Upper lobe of right lung (tissue), 1 donor: Measurements from ENCODE around the gene KIAA1614. TPM values are rescaled to one million over a fixed set of nuclear protein-coding genes. Genes with fewer than 3 reads are reported as not detected.
A peak's percentile ranks its signal among the peaks of the same experiment; 100 is the strongest.

Experiments used
- ATAC-seq: fragments of 200-7000 bp; cut with Tn5 transposase; one replicate; pipeline ENCODE4 v1.9.1; 2020; ENCODE audit warnings: mild to moderate bottlenecking, moderate library complexity
- DNase-seq: peaks from one replicate; pipeline ENCODE4 v3.0.0-alpha.2; 2020
- H3K27ac ChIP-seq: fragments of 200-600 bp; one replicate; pipeline ENCODE4 v1.8.0; 2022
- H3K27me3 ChIP-seq: fragments of 200-600 bp; one replicate; pipeline ENCODE4 v1.8.0; 2022; ENCODE audit warnings: mild to moderate bottlenecking
- H3K36me3 ChIP-seq: fragments of 200-600 bp; one replicate; pipeline ENCODE4 v1.8.0; 2022
- H3K4me1 ChIP-seq: fragments of 200-600 bp; one replicate; pipeline ENCODE4 v1.8.0; 2022
- H3K4me3 ChIP-seq: fragments of 200-600 bp; one replicate; pipeline ENCODE4 v1.8.0; 2022; ENCODE audit warnings: mild to moderate bottlenecking
- H3K9me3 ChIP-seq: fragments of 200-600 bp; one replicate; pipeline ENCODE4 v1.8.0; 2022
- intact Hi-C: fragments of 100-400 bp; cut with DNase I; formaldehyde crosslinking; loops from one replicate; pipeline ENCODE4 v1.11.0; 2022
- total RNA-seq: library from RNA; stranded (reverse); fragmentation: NEBNext Ultra II Directional; extraction: Animal tissue kit (Norgen Biotek cat#: 25700); gene quantifications from one replicate; pipeline ENCODE4 v1.2.1, GENCODE V29; 2021
- TF ChIP-seq, protein P1 (sequence below): fragments of 200-600 bp; IDR thresholded peaks from one replicate; pipeline ENCODE4 v1.8.0; 2022; ENCODE audit warnings: antibody characterized with exemption
- donor health status: DM: no; HTN: yes; CAD: no; lungs with severe emphysema.

KIAA1614 gene
- total RNA-seq, 1 donor from 2014 or later = 5.5 TPM

DNA sequence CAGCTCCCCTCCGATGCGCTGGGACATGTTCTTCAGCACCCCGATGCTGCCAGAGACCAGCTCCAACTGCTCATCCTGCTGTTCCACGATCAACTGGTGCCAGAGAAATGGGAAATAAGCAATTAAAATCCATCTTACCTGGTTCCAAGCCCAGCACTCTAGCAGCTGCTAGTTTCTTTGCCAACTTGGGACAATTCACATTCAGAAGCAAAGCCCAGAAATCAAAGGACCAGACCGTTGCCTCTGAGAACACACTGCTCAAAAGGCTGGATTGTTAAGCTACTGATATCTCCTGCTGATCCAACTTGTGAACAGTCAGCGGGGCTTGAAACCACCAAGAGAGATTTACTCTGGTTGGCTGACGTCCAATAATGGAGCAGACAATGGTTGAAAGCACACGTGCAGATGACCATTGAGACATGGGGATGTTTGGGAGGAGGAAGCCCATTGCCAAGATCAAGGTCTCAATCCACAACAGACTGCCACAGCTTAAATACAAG lies 75.6 kb downstream of the KIAA1614 start:
- Histone ChIP-seq H3K27ac (no peak overlapping the region), H3K4me3 (no peak overlapping the region), H3K27me3 (no peaks in the 10 kb centered on the region), H3K4me1 (peaks cover under 1% of the 10 kb centered on the region), H3K36me3 (peaks cover 87% of the 10 kb centered on the region), H3K9me3 (no peaks in the 10 kb centered on the region)
- no peak for DNase-seq
- TF ChIP-seq, protein P1, sequence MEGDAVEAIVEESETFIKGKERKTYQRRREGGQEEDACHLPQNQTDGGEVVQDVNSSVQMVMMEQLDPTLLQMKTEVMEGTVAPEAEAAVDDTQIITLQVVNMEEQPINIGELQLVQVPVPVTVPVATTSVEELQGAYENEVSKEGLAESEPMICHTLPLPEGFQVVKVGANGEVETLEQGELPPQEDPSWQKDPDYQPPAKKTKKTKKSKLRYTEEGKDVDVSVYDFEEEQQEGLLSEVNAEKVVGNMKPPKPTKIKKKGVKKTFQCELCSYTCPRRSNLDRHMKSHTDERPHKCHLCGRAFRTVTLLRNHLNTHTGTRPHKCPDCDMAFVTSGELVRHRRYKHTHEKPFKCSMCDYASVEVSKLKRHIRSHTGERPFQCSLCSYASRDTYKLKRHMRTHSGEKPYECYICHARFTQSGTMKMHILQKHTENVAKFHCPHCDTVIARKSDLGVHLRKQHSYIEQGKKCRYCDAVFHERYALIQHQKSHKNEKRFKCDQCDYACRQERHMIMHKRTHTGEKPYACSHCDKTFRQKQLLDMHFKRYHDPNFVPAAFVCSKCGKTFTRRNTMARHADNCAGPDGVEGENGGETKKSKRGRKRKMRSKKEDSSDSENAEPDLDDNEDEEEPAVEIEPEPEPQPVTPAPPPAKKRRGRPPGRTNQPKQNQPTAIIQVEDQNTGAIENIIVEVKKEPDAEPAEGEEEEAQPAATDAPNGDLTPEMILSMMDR = no peak
- ATAC-seq = no peak
- intact Hi-C loops = no loop called here

DNA sequence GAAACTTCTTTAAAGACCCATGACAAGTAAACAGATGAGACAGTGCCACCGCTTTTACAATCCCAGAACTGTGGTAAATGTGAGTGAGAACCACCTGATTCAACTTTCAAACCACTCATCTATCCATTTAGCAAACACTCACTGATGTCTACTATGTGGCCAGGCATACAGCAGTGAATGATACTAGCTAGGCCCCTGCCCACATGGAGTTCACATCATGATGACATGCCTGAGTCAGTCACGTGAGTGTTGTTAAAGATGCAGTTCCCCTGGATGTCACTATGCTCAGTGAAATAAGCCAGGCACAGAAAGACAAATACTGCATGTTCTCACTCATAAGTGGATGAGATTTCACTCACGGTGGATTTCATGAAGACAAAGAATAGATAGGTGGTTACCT lies 81.6 kb downstream of the KIAA1614 start:
- H3K36me3 ChIP-seq = peaks cover 43% of the 10 kb centered on the region
- ATAC-seq (peak; percentile 43), DNase-seq (no peak)
- no peaks in the 10 kb centered on the region for H3K9me3 ChIP-seq
- no peak overlapping the region for H3K27ac ChIP-seq
- H3K27me3 ChIP-seq = no peaks in the 10 kb centered on the region
- intact Hi-C loops = no loop called here
- TF ChIP-seq, protein P1 = no peak
- no peak overlapping the region for H3K4me3 ChIP-seq
- H3K4me1 ChIP-seq = peaks cover 5% of the 10 kb centered on the region

DNA sequence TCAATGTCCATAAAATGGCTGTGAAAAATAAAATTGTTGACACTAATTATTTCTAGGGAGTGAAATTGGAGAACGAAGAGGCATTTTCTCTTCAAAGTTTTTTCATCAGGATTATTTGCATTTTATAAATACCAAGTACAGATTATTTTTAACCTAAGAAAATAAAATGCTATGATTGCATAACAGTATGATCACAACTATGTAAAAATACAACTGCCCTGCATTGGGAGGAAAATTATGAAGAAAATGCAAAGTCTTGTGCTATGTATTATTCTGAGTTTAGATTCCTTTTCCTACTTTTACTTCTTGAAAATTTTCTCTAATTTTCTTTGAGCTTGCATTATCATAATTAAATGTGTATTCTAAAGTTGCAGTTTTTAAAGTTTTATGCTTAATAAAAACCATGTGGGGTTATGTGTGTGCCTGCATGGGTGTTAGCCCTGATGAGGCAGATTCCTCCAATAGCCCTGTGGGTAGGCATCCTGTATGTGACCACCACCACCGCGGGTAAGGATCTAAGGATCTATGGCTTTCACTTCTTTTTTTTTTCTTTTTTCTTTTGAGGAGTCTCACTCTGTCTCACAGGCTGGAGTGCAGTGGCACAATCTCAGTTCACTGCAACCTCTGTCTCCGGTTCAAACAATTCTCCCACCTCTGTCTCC lies 85.3 kb downstream of the KIAA1614 start:
- no peak for DNase-seq
- H3K36me3 ChIP-seq = peaks cover 30% of the 10 kb centered on the region
- no peak overlapping the region for H3K4me3 ChIP-seq
- H3K27ac ChIP-seq = no peak overlapping the region
- intact Hi-C loops = no loop called here
- TF ChIP-seq, protein P1 = no peak
- H3K4me1 ChIP-seq = peaks cover 5% of the 10 kb centered on the region
- H3K27me3 ChIP-seq = no peaks in the 10 kb centered on the region
- no peaks in the 10 kb centered on the region for H3K9me3 ChIP-seq
- ATAC-seq = no peak

Other genes starting within 250 kb of the KIAA1614 start
- 32.6 TPM for gene STX6, start 110.0 kb downstream of the KIAA1614 start, total RNA-seq
- 45.0 TPM for gene MR1, start 121.1 kb downstream of the KIAA1614 start, total RNA-seq
- gene IER5, start 175.8 kb downstream of the KIAA1614 start, total RNA-seq = 32.0 TPM